Muscle of leg (tissue), 16 donors: ENCODE data around the gene OXSM. TPM values are rescaled to one million over a fixed set of nuclear protein-coding genes. Genes with fewer than 3 reads are reported as not detected.
A peak's percentile ranks its signal among the peaks of the same experiment; 100 is the strongest.

Source experiments
- DNase-seq: peaks from one replicate; pipeline ENCODE4 v3.0.0; 2013
- H3K27ac ChIP-seq: one replicate; pipeline ENCODE4 v1.5.1; 2013; ENCODE audit warnings: mild to moderate bottlenecking, low read length, control low read depth
- H3K27me3 ChIP-seq: one replicate; pipeline ENCODE4 v1.6.1; 2013; ENCODE audit warnings: low read length; ENCODE audit not compliant: control insufficient read depth, insufficient read depth
- H3K36me3 ChIP-seq: one replicate; pipeline ENCODE4 v1.6.1; 2013; ENCODE audit warnings: low read length; ENCODE audit not compliant: control insufficient read depth, insufficient read depth
- H3K4me1 ChIP-seq: one replicate; pipeline ENCODE4 v1.6.1; 2013; ENCODE audit warnings: low read length; ENCODE audit not compliant: control insufficient read depth, insufficient read depth
- H3K4me3 ChIP-seq: one replicate; pipeline ENCODE4 v1.5.1; 2013; ENCODE audit warnings: low read length, control low read depth
- H3K9me3 ChIP-seq: replicated peaks from 2 replicates; pipeline ENCODE4 v1.6.1; 2013; ENCODE audit warnings: low read depth, low read length; ENCODE audit not compliant: control insufficient read depth
- WGBS: methylation state at CpG from one replicate; pipeline ENCODE4 v1.1.5; 2013; ENCODE audit warnings: missing lambda C conversion rate; ENCODE audit not compliant: insufficient coverage; 5-methylcytosine and 5-hydroxymethylcytosine counted together
- long read RNA-seq, 11 donors: transcript quantifications; one replicate each; lab custom pipeline, GENCODE V29; 2026
- polyA plus RNA-seq, 8 donors: library from polyadenylated mRNA; unstranded; fragments of 120-200 nt; gene quantifications; one replicate each; pipeline versions ENCODE4 v1.2.1 to v1.2.3, GENCODE V29; 2013; ENCODE audit warnings: inconsistent platforms in 1 of 8, low replicate concordance in 1 of 8; ENCODE audit not compliant: insufficient read length in 8 of 8, insufficient read depth in 1 of 8
- total RNA-seq: library from RNA; stranded (reverse); fragments of 120-200 nt; gene quantifications from one replicate; pipeline ENCODE4 v1.2.4, GENCODE V29; 2013

Gene OXSM
- total RNA-seq (11.0 TPM), polyA plus RNA-seq (10 to 100 TPM in 6 of 8 donors, 1 to 10 TPM in 2; 9.8 to 14.0 (median 11.1) TPM)
- long read RNA-seq, donor 1, partial matches to known transcripts: 0 of 3 reads
- long read RNA-seq, donor 1, other reads (novel, unspliced or antisense): 0 of 3 reads
- long read RNA-seq, donor 2, partial matches to known transcripts: 0 of 1 reads
- long read RNA-seq, donor 2, other reads (novel, unspliced or antisense): 0 of 1 reads
- long read RNA-seq, donor 3, transcript OXSM-201 (3 exons, 1,519 nt): major isoform, 5 of 5 reads
- long read RNA-seq, donor 3, partial matches to known transcripts: 0 of 5 reads
- long read RNA-seq, donor 3, other reads (novel, unspliced or antisense): 0 of 5 reads
- long read RNA-seq, donor 4, transcript OXSM-201 (3 exons, 1,519 nt): major isoform, 6 of 6 reads
- long read RNA-seq, donor 4, partial matches to known transcripts: 0 of 6 reads
- long read RNA-seq, donor 4, other reads (novel, unspliced or antisense): 0 of 6 reads
- long read RNA-seq, donor 5, transcript OXSM-201 (3 exons, 1,519 nt): major isoform, 10 of 23 reads
- long read RNA-seq, donor 5, partial matches to known transcripts: 11 of 23 reads
- long read RNA-seq, donor 5, other reads (novel, unspliced or antisense): 0 of 23 reads
- long read RNA-seq, donor 6, partial matches to known transcripts: 10 of 14 reads
- long read RNA-seq, donor 6, other reads (novel, unspliced or antisense): 0 of 14 reads
- long read RNA-seq, donor 7, partial matches to known transcripts: 0 of 4 reads
- long read RNA-seq, donor 7, other reads (novel, unspliced or antisense): 0 of 4 reads
- long read RNA-seq, donor 8, partial matches to known transcripts: 6 of 10 reads
- long read RNA-seq, donor 8, other reads (novel, unspliced or antisense): 0 of 10 reads
- long read RNA-seq, donor 9, partial matches to known transcripts: 0 of 2 reads
- long read RNA-seq, donor 9, other reads (novel, unspliced or antisense): 0 of 2 reads
- long read RNA-seq, donor 10, partial matches to known transcripts: 0 of 5 reads
- long read RNA-seq, donor 10, other reads (novel, unspliced or antisense): 0 of 5 reads
- long read RNA-seq, donor 11, partial matches to known transcripts: 0 of 3 reads
- long read RNA-seq, donor 11, other reads (novel, unspliced or antisense): 0 of 3 reads

- WGBS: 2% methylated on average over 25 of the region's 56 CpGs
- peak; percentile 96 for DNase-seq
- H3K27me3 ChIP-seq: no peaks in the 10 kb centered on the region
- H3K4me1 ChIP-seq: peaks cover 8% of the 10 kb centered on the region
- H3K4me3 ChIP-seq: peak within 1 kb of the TSS; percentile 67
- H3K9me3 ChIP-seq: no peaks in the 10 kb centered on the region
- H3K36me3 ChIP-seq: peaks cover 3% of the 10 kb centered on the region
- peak within 1 kb of the TSS; percentile 92 for H3K27ac ChIP-seq
These were observed at the start of gene OXSM for GRCh38 chr3:25789596-25790556. Gene OXSM, plus strand, starts transcription at chr3:25790090. Its CDS starts 931 bp downstream, at chr3:25791021.

DNA sequence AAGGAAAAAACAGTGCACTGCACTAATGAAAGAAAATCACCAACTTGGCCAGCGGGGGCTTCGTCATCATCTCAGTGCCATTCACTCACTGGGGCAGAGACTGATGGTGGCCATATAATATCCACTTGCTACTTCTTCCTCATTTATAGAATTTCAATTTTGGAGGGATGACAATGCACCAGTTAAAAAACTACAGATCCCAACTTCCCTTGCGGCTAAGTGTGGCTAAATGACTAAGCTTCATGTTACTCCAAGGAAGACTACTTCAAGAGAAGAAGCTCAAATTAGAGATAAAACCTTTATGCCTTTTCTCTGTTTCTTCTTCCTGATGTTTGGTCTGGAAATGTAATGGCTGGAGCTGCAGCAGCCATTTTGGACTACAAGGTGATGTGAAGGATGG is 45.4 kb upstream of the OXSM start:
- Histone ChIP-seq H3K27ac (no peak overlapping the region), H3K4me3 (no peak overlapping the region), H3K27me3 (no peaks in the 10 kb centered on the region), H3K4me1 (no peaks in the 10 kb centered on the region), H3K36me3 (peaks cover 17% of the 10 kb centered on the region), H3K9me3 (no peaks in the 10 kb centered on the region)
- no peak for DNase-seq
- WGBS: no CpG with 5 or more reads among the region's 3 CpGs

GRCh38 chr3:25747033-25747432 is 42.9 kb upstream of the OXSM start:
- H3K27me3 ChIP-seq: no peaks in the 10 kb centered on the region
- H3K9me3 ChIP-seq: no peaks in the 10 kb centered on the region
- no peaks in the 10 kb centered on the region for H3K4me1 ChIP-seq
- no peak for DNase-seq
- no peak overlapping the region for H3K4me3 ChIP-seq
- H3K27ac ChIP-seq: no peak overlapping the region
- H3K36me3 ChIP-seq: peaks cover 28% of the 10 kb centered on the region

- peaks cover 24% of the 10 kb centered on the region for H3K36me3 ChIP-seq
- no CpG with 5 or more reads among the region's 3 CpGs for WGBS
- no peaks in the 10 kb centered on the region for H3K9me3 ChIP-seq
- no peak overlapping the region for H3K27ac ChIP-seq
- no peak overlapping the region for H3K4me3 ChIP-seq
- DNase-seq: no peak
- H3K4me1 ChIP-seq: no peaks in the 10 kb centered on the region
- H3K27me3 ChIP-seq: no peaks in the 10 kb centered on the region
These were observed 41.7 kb upstream of the OXSM start for GRCh38 chr3:25748189-25748588.

- H3K4me1 ChIP-seq: no peaks in the 10 kb centered on the region
- peaks cover 23% of the 10 kb centered on the region for H3K36me3 ChIP-seq
- H3K27me3 ChIP-seq: no peaks in the 10 kb centered on the region
- no peak overlapping the region for H3K27ac ChIP-seq
- H3K4me3 ChIP-seq: no peak overlapping the region
- WGBS: 100% methylated on average over 1 of the region's 6 CpGs
- DNase-seq: no peak
- no peaks in the 10 kb centered on the region for H3K9me3 ChIP-seq
These were observed 40.8 kb upstream of the OXSM start for GRCh38 chr3:25749031-25749581.

DNA sequence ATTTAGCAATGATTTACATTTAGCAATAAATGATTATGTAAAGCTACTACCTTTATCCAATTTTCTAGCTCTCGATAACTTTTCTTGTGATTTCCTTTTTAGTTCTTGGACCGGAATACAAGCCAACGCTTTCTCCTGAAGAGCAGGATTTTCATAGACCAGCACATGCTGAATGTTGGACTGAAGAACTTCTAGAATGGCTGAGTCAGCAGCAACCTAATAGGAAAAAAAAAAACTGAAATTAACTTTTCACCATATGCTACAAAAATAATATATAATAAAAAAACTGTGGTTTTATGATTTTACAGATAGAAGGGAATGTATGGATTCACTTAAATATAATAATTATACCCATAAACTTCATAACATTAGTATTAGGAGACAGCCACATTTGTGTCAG is 38.8 kb upstream of the OXSM start:
- Histone ChIP-seq H3K27ac (no peak overlapping the region), H3K27me3 (no peaks in the 10 kb centered on the region), H3K9me3 (no peaks in the 10 kb centered on the region), H3K4me1 (no peaks in the 10 kb centered on the region), H3K4me3 (no peak overlapping the region), H3K36me3 (peaks cover 21% of the 10 kb centered on the region)
- DNase-seq: no peak
- no CpG with 5 or more reads among the region's 3 CpGs for WGBS

- no peaks in the 10 kb centered on the region for H3K4me1 ChIP-seq
- no peaks in the 10 kb centered on the region for H3K27me3 ChIP-seq
- H3K4me3 ChIP-seq: no peak overlapping the region
- H3K36me3 ChIP-seq: peaks cover 21% of the 10 kb centered on the region
- WGBS: no CpG with 5 or more reads among the region's 1 CpG
- DNase-seq: peak; percentile 14
- no peak overlapping the region for H3K27ac ChIP-seq
- H3K9me3 ChIP-seq: no peaks in the 10 kb centered on the region
These were observed 38.2 kb upstream of the OXSM start for GRCh38 chr3:25751725-25752124.

DNA sequence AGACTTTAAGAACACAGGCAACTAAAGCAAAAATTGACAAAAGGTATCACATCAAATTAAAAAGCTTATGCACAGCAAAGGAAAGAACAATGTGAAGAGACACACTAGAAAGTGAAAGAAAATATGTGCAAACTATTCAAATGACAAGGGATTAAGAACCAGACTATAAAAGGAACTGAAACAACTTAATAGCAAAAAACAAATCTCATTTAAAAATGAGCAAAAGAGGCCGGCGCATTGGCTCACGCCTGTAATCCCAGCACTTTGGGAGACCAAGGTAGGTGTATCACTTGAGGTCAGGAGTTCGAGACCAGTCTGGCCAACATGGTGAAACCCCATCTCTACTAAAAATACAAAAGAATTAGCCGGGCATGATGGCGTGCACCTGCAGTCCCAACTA is 21.0 kb upstream of the OXSM start:
- no peak for DNase-seq
- Histone ChIP-seq H3K4me1 (no peaks in the 10 kb centered on the region), H3K27ac (no peak overlapping the region), H3K27me3 (no peaks in the 10 kb centered on the region), H3K4me3 (no peak overlapping the region), H3K36me3 (peaks cover 11% of the 10 kb centered on the region), H3K9me3 (peaks cover 14% of the 10 kb centered on the region)
- 100% methylated on average over 1 of the region's 6 CpGs for WGBS

DNA sequence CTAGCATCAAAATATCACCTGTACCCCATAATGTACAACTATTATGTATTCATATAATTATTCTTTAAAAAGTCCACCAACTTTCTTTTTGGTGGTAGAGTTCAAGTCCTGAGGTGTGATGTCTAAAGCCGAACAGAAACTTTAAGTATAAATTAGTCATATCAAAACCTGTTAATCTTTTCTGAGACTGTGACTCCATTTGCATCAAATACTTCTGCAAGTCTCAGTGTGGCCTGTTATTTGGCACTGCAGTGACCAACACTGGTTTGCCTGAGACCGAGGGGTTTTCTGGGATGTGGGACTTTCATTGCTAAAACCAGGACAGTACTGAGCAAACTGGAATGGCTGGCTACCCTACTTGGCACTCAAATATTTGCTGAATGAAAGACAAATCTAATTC is 14.0 kb upstream of the OXSM start:
- WGBS: 100% methylated on average over 1 of the region's 2 CpGs
- Histone ChIP-seq H3K36me3 (peaks cover 30% of the 10 kb centered on the region), H3K27me3 (no peaks in the 10 kb centered on the region), H3K4me3 (no peak overlapping the region), H3K4me1 (no peaks in the 10 kb centered on the region), H3K27ac (no peak overlapping the region), H3K9me3 (peaks cover 13% of the 10 kb centered on the region)
- no peak for DNase-seq
